B cell (primary cell): ENCODE results near the gene RORB. TPM values are rescaled to one million over a fixed set of nuclear protein-coding genes. Genes with fewer than 3 reads are reported as not detected.

Source experiments
- ATAC-seq: fragments of 200-7000 bp; cut with Tn5 transposase; one replicate; pipeline ENCODE4 v1.10.0; 2021; ENCODE audit warnings: low read depth, mild to moderate bottlenecking, moderate number of reproducible peaks, moderate library complexity
- CTCF ChIA-PET: fragments of 350-600 bp; sonication (Branson Sonifier 250); formaldehyde crosslinking; loops from one replicate; lab custom pipeline; 2021; ENCODE audit warnings: antibody characterized with exemption, inconsistent platforms; lab: Charles Lee
- POLR2A ChIA-PET: fragments of 350-600 bp; sonication (Branson Sonifier 250); formaldehyde crosslinking; loops from one replicate; lab custom pipeline; 2021; ENCODE audit warnings: antibody characterized with exemption; lab: Charles Lee
- DNase-seq: peaks from one replicate; pipeline ENCODE4 v3.0.0; 2013
- H2AFZ ChIP-seq: 2 replicates; pipeline ENCODE4 v1.6.1; 2012; ENCODE audit warnings: mild to moderate bottlenecking, low read depth, low read length; ENCODE audit not compliant: insufficient read depth, poor library complexity, severe bottlenecking
- H3K27ac ChIP-seq, 2 donors: 1 replicate in 1 of 2; 2 replicates in 1 of 2; pipeline ENCODE4 v1.5.1; 2012 to 2013; ENCODE audit warnings: low read length in 2 of 2, mild to moderate bottlenecking in 2 of 2, moderate library complexity in 1 of 2
- H3K27me3 ChIP-seq, 4 experiments: fragments of 200-600 bp in 1 of 4; sonication (generic) in 1 of 4; replicated peaks in 1 of 4; 1 replicate in 2 of 4; 2 replicates in 2 of 4; pipeline versions ENCODE4 v1.6.1 to v1.7.0; 2013 to 2016; ENCODE audit warnings: low read length in 3 of 4, mild to moderate bottlenecking in 2 of 4, mixed read lengths in 1 of 4, moderate library complexity in 1 of 4; ENCODE audit not compliant: insufficient read depth in 4 of 4, control insufficient read depth in 3 of 4; ENCODE audit errors: control extremely low read depth in 1 of 4
- H3K36me3 ChIP-seq, 2 experiments: replicated peaks in 1 of 2; 1 replicate in 1 of 2; 2 replicates in 1 of 2; pipeline versions ENCODE4 v1.6.1 to v1.7.1; 2013; ENCODE audit warnings: low read length in 1 of 2; ENCODE audit not compliant: insufficient read depth in 2 of 2, control insufficient read depth in 1 of 2; ENCODE audit errors: control extremely low read depth in 1 of 2, extremely low read depth in 1 of 2
- H3K4me1 ChIP-seq, 2 donors: fragments of 200-600 bp in 1 of 2; sonication (generic) in 1 of 2; 1 replicate in 1 of 2; 2 replicates in 1 of 2; pipeline versions ENCODE4 v1.5.1 to v1.6.1; 2013 to 2017; ENCODE audit warnings: low read length in 2 of 2; ENCODE audit not compliant: control insufficient read depth in 2 of 2, insufficient read depth in 2 of 2
- H3K4me2 ChIP-seq: replicated peaks from 2 replicates; pipeline ENCODE3; 2012; ENCODE audit warnings: mild to moderate bottlenecking, low read depth, low read length; ENCODE audit not compliant: poor library complexity, severe bottlenecking
- H3K4me3 ChIP-seq, 5 experiments: fragments of 200-600 bp in 1 of 5; sonication (generic) in 1 of 5; 1 replicate in 3 of 5; 2 replicates in 2 of 5; pipeline versions ENCODE4 v1.5.1 to v1.7.0; 2011 to 2016; ENCODE audit warnings: low read length in 4 of 5, mild to moderate bottlenecking in 4 of 5, low read depth in 2 of 5, control low read depth in 1 of 5, moderate library complexity in 1 of 5; ENCODE audit not compliant: insufficient read depth in 1 of 5; ENCODE audit errors: control extremely low read depth in 1 of 5, extremely low read depth in 1 of 5
- H3K79me2 ChIP-seq: fragments of 200-600 bp; sonication (generic); one replicate; pipeline ENCODE4 v1.6.0; 2016; ENCODE audit warnings: low read length; ENCODE audit not compliant: control insufficient read depth, insufficient read depth
- H3K9ac ChIP-seq: fragments of 200-600 bp; sonication (generic); 2 replicates; pipeline ENCODE4 v1.6.1; 2017; ENCODE audit warnings: mild to moderate bottlenecking, low read length, moderate library complexity
- H3K9me3 ChIP-seq, 3 donors: one replicate each; pipeline versions ENCODE4 v1.6.1 to v1.7.1; 2013; ENCODE audit warnings: low read length in 2 of 3; ENCODE audit not compliant: control insufficient read depth in 2 of 3, insufficient read depth in 1 of 3; ENCODE audit errors: control extremely low read depth in 1 of 3
- H4K20me1 ChIP-seq: 2 replicates; pipeline ENCODE4 v1.6.0; 2012; ENCODE audit warnings: mild to moderate bottlenecking, low read length; ENCODE audit not compliant: insufficient read depth, control insufficient read depth, poor library complexity, severe bottlenecking
- H3K27ac Mint-ChIP-seq: one replicate; pipeline ENCODE4 v1.8.0; 2021; ENCODE audit warnings: mixed read lengths
- H3K27me3 Mint-ChIP-seq: one replicate; pipeline ENCODE4 v1.8.0; 2021; ENCODE audit warnings: mixed read lengths
- H3K4me1 Mint-ChIP-seq: one replicate; pipeline ENCODE4 v1.8.0; 2021; ENCODE audit warnings: mixed read lengths
- H3K4me3 Mint-ChIP-seq: one replicate; pipeline ENCODE4 v1.8.0; 2021; ENCODE audit warnings: mixed read lengths
- H3K9me3 Mint-ChIP-seq: one replicate; pipeline ENCODE4 v1.8.0; 2022; ENCODE audit warnings: mixed read lengths; ENCODE audit not compliant: insufficient read depth
- CTCF ChIP-seq: fragments of 200-600 bp; IDR thresholded peaks from one replicate; pipeline ENCODE4 v1.8.0; 2022; ENCODE audit warnings: antibody characterized with exemption, mild to moderate bottlenecking
- EZH2 ChIP-seq: IDR thresholded peaks from 2 replicates; pipeline ENCODE4 v1.6.1; 2012; ENCODE audit warnings: borderline replicate concordance, low read depth, mild to moderate bottlenecking, moderate library complexity, low read length; ENCODE audit not compliant: insufficient read depth, poor library complexity, severe bottlenecking
- WGBS: methylation state at CpG from one replicate; pipeline ENCODE4 v1.1.5; 2013; ENCODE audit warnings: missing lambda C conversion rate; ENCODE audit not compliant: insufficient coverage; 5-methylcytosine and 5-hydroxymethylcytosine counted together
- intact Hi-C: fragments of 100-400 bp; cut with micrococcal nuclease; formaldehyde crosslinking; loops from one replicate; pipeline ENCODE4 v1.10.0; 2022
- polyA plus RNA-seq: library from polyadenylated mRNA; depleted of rRNA; stranded (reverse); fragments of >200 nt; gene quantifications from 2 replicates; pipeline ENCODE4 v1.2.3, GENCODE V29; 2012
- total RNA-seq, 2 donors: library from RNA; stranded (reverse); fragments of 120-200 nt in 1 of 2; gene quantifications; 1 replicate in 1 of 2; 2 replicates in 1 of 2; pipeline versions ENCODE4 v1.2.3 to v1.2.4, GENCODE V29; 2013 to 2022

The RORB gene
- total and polyA plus RNA-seq, 2 donors (not counting 1 experiment from before 2014, with no cell fraction given), result 0.01 TPM; not detected in 1

GRCh38 chr9:74735761-74736160 lies 238.6 kb downstream of the RORB start:
- Histone ChIP-seq H2AFZ (no peak overlapping the region), H3K4me3 (no peak overlapping the region), H4K20me1 (no peaks in the 10 kb centered on the region), H3K27ac (no peak overlapping the region), H3K36me3 (no peaks in the 10 kb centered on the region), H3K9ac (no peak overlapping the region), H3K27me3 (no peaks in the 10 kb centered on the region), H3K9me3 (no peaks in the 10 kb centered on the region), H3K4me2 (no peak overlapping the region), H3K4me1 (no peaks in the 10 kb centered on the region), H3K79me2 (no peaks in the 10 kb centered on the region)
- ATAC-seq (no peak), DNase-seq (no peak)
- H3K27me3 Mint-ChIP-seq, result peaks cover 8% of the 10 kb centered on the region
- no peak overlapping the region for H3K4me3 Mint-ChIP-seq
- no peaks in the 10 kb centered on the region for H3K4me1 Mint-ChIP-seq
- CTCF ChIA-PET, result no interaction called here
- intact Hi-C loops, result no loop called here
- TF ChIP-seq EZH2 (no peak), CTCF (no peak)
- H3K9me3 Mint-ChIP-seq, result no peaks in the 10 kb centered on the region
- H3K27ac Mint-ChIP-seq, result no peak overlapping the region
- WGBS, result 95% methylated on average over 3 of the region's 4 CpGs
- POLR2A ChIA-PET, result no interaction called here

- no peak overlapping the region for H3K4me3 Mint-ChIP-seq
- no peak for DNase-seq
- no peak overlapping the region for H3K27ac Mint-ChIP-seq
- no peak overlapping the region for H3K27ac ChIP-seq
- H2AFZ ChIP-seq, result no peak overlapping the region
- H3K4me1 Mint-ChIP-seq, result no peaks in the 10 kb centered on the region
- no peak overlapping the region for H3K4me3 ChIP-seq
- H3K27me3 ChIP-seq, result no peaks in the 10 kb centered on the region
- H3K36me3 ChIP-seq, result no peaks in the 10 kb centered on the region
- TF ChIP-seq CTCF, result no peak
- no peak for TF ChIP-seq EZH2
- no CpG with 5 or more reads among the region's 4 CpGs for WGBS
- H4K20me1 ChIP-seq, result no peaks in the 10 kb centered on the region
- no peaks in the 10 kb centered on the region for H3K4me1 ChIP-seq
- no peaks in the 10 kb centered on the region for H3K9me3 ChIP-seq
- no peaks in the 10 kb centered on the region for H3K79me2 ChIP-seq
- no peaks in the 10 kb centered on the region for H3K9me3 Mint-ChIP-seq
- no peak overlapping the region for H3K9ac ChIP-seq
- ChIA-PET CTCF (no interaction called here), POLR2A (no interaction called here)
- H3K4me2 ChIP-seq, result no peak overlapping the region
- peaks cover 12% of the 10 kb centered on the region for H3K27me3 Mint-ChIP-seq
- intact Hi-C loops, result no loop called here
- no peak for ATAC-seq
These were observed 239.5 kb downstream of the RORB start for GRCh38 chr9:74736646-74737045.
